HG02938 (cell line): Measurements from ENCODE around the gene SRSF8.
"Not testable (repeated sequence)": the region's sequence is repeated elsewhere in the genome, so short reads cannot be mapped to it uniquely, and the experiment has no call there.

Experiments
- ATAC-seq: cut with Tn5 transposase; IDR thresholded peaks from one replicate; pipeline ENCODE4 v1.9.1; 2021; ENCODE audit warnings: mild to moderate bottlenecking, moderate library complexity; ENCODE audit not compliant: unreplicated experiment

SRSF8 gene

GRCh38 chr11:95093548-95093947 is 26.8 kb downstream of the SRSF8 start:
- ATAC-seq, result no peak

GRCh38 chr11:95095858-95096587 is 29.3 kb downstream of the SRSF8 start:
- peak; percentile 88 for ATAC-seq

DNA sequence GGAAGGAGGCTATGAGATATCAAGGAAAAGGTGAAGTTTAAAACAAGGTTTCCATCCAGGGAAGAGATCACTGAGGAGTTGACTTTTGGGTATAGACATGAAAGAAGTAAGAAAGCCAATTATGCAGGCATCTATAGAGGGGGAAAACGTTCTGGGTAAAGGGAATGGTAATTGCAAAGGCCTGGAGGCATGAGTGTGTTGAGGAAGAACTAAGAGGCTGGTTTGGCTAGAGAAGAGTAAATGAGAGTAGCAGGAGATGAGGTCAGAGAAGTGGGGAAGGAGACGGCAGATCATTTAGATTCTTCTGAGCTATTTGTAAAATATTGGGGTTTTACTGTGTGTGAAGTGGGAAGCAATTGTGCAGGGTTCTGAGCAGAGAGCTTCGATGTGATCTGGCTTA is 30.5 kb downstream of the SRSF8 start:
- ATAC-seq, result no peak

DNA sequence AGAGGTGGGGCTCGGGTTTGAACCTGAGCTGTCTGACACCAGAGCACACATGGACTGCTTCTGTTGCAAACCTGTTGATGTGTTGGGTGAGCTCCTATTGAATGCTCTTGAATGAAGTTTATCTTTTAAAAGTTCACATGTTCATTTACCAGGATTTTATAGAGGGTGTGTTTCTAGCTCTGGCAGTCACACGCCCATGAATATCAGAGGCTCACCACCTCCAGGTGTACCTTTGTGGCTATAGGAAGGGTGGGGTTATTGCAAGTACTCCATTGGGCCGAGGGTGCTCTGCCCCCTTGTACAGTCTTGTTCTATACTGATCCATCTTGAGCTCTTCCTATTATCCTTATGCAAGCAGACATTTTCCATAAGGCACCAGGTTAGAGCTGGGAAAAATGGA is 32.1 kb downstream of the SRSF8 start:
- ATAC-seq, result no peak

DNA sequence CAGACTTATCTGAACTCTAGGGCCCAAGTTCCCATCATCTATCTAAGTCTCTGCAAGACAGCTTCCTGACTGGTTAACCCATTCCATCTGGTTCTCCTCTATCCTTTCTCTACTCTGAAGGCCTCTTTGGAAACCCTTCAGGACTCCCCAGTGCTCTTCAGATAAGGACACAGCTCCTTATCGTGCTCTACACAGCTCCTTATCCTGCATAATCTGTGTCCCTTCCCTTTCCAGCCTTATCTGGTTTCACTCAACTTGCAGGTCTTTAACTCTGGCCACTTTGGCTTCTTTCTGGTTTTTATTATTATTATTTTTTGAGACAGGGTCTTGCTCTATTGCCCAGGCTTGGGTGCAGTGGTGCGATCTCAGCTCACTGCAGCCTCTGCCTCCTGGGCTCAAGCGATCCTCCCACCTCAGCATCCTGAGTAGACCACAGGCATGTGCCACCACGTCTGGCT is 33.5 kb downstream of the SRSF8 start:
- no peak for ATAC-seq

GRCh38 chr11:95100856-95101507 is 34.3 kb downstream of the SRSF8 start:
- ATAC-seq, result no peak

GRCh38 chr11:95101935-95102334 is 35.2 kb downstream of the SRSF8 start:
- ATAC-seq, result no peak

DNA sequence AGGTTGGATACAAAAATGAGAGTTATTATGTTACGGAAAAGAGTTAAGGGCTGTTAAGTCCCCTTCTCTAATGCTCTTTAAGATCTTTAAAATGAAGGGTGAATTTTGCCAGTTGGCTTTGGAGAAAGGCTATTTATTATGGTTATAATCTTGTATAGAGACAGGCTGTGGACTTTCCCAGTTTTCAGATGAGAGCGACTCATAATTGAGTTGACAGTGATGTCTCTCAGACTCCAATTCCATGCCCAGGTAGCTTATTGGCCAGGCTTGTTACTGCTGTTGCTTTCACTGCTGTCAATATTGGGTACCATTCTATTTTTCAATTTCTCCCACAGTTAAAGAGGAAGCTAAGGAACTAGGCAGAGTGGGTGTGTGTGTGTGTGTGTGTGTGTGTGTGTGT is 36.0 kb downstream of the SRSF8 start:
- ATAC-seq, result no peak

GRCh38 chr11:95103701-95104100 is 37.0 kb downstream of the SRSF8 start:
- no peak for ATAC-seq

GRCh38 chr11:95104121-95104830 is 37.6 kb downstream of the SRSF8 start:
- ATAC-seq, result no peak

GRCh38 chr11:95104856-95105255 is 38.1 kb downstream of the SRSF8 start:
- no peak for ATAC-seq

- no peak for ATAC-seq
Measured at GRCh38 chr11:95108159-95108611, 41.5 kb downstream of the SRSF8 start.

- ATAC-seq, result no peak
Measured at GRCh38 chr11:95108671-95109551, 42.2 kb downstream of the SRSF8 start.

- ATAC-seq, result not testable (repeated sequence)
Measured at GRCh38 chr11:95111471-95111870, 44.8 kb downstream of the SRSF8 start.

GRCh38 chr11:95111923-95112540 is 45.3 kb downstream of the SRSF8 start:
- no peak for ATAC-seq

GRCh38 chr11:95115597-95115996 is 48.9 kb downstream of the SRSF8 start:
- no peak for ATAC-seq

DNA sequence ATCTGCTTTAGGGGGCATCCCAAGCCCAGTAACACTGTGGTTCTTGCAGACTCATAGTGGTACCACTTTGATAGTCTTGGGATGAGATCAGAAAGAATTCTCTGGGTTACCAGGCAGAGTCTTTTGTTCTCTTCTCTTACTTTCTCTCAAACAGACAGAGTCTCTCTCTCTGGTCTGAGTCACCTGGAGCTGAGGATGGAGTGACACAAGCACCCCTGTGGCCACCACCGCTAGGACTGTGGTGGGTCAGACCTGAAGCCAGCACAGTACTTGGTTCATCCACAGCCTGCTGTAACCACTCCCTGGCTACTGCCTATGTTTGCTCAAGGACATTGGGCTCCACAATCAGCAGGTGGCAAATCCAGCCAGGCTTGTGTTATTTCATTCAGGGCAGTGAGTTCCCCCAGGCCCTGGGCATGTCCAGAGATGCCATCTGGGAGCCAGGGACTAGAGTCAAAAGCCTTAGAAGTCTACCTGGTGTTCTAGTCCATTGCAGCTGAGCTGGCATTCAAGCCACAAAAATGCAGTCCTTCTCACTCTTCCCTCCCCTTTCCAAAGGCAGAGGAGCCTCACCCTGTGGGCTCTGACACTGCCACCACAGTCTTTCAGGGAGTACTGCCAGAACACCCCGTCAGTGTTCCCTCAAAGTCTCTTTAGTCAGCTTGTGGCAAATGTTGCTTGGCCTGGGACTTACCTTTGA is 52.8 kb downstream of the SRSF8 start:
- no peak for ATAC-seq
